Pancreas (tissue), 10 donors: Measurements from ENCODE around the gene TNFRSF21. TPM values are rescaled to one million over a fixed set of nuclear protein-coding genes. Genes with fewer than 3 reads are reported as not detected.
A peak's percentile ranks its signal among the peaks of the same experiment; 100 is the strongest.

Source experiments
- ATAC-seq, 4 donors: fragments of 200-7000 bp; cut with Tn5 transposase; one replicate each; pipeline versions ENCODE4 v1.8.0 to v1.9.1; 2020; ENCODE audit warnings: mild to moderate bottlenecking in 4 of 4, moderate library complexity in 4 of 4
- DNase-seq, 6 donors: peaks; one replicate each; pipeline ENCODE4 v3.0.0-alpha.2; 2020
- FAIRE-seq: peaks from 2 replicates; lab custom pipeline; 2012; peaks lifted over from hg19 to GRCh38; lab: Jason Lieb, UNC
- H3K27ac ChIP-seq, 4 donors: fragments of 200-600 bp; sonication (generic); 1 replicate in 3 of 4; 2 replicates in 1 of 4; pipeline versions ENCODE4 v1.5.0 to v1.8.0; 2020
- H3K27me3 ChIP-seq, 4 donors: fragments of 200-600 bp; one replicate each; pipeline ENCODE4 v1.8.0; 2021
- H3K36me3 ChIP-seq, 3 donors: fragments of 200-600 bp; sonication (generic) in 1 of 3; one replicate each; pipeline versions ENCODE4 v1.5.0 to v1.8.0; 2020 to 2021
- H3K4me1 ChIP-seq, 3 donors: fragments of 200-600 bp; one replicate each; pipeline ENCODE4 v1.8.0; 2021
- H3K4me3 ChIP-seq, 4 donors: fragments of 200-600 bp; sonication (generic) in 2 of 4; one replicate each; pipeline versions ENCODE4 v1.5.0 to v1.8.0; 2020 to 2021
- H3K9me3 ChIP-seq, 4 donors: fragments of 200-600 bp; one replicate each; pipeline ENCODE4 v1.8.0; 2021
- CTCF ChIP-seq, 4 donors: fragments of 200-600 bp; sonication (generic) in 3 of 4; IDR thresholded peaks; one replicate each; pipeline versions ENCODE4 v1.5.0 to v1.8.0; 2021; ENCODE audit warnings: antibody characterized with exemption in 4 of 4
- WGBS, 2 donors: extraction: QIAGEN DNeasy Blood & Tissue Kit; methylation state at CpG; one replicate each; pipeline ENCODE4 v1.1.7; 2013; 5-methylcytosine and 5-hydroxymethylcytosine counted together
- intact Hi-C, 3 donors: fragments of 100-400 bp; cut with DNase I; formaldehyde crosslinking; loops; one replicate each; pipeline versions ENCODE4 v1.11.1 to v1.14.2; 2022
- polyA plus RNA-seq, 2 donors: library from polyadenylated mRNA; stranded (reverse); fragments of 200-250 nt; gene quantifications; one replicate each; pipeline ENCODE4 v1.2.3, GENCODE V29; 2013
- total RNA-seq, 6 donors: library from RNA; stranded (reverse); fragmentation: NEBNext Ultra II Directional in 4 of 6; extraction: Animal tissue kit (Norgen Biotek cat#: 25700) in 4 of 6; gene quantifications; one replicate each; pipeline versions ENCODE4 v1.2.1 to v1.2.4, GENCODE V29; 2021 to 2023
- donor health status: healthy with polysubstance abuse.
- donor health status: DM: no; HTN: no; CAD: no; lungs with moderate emphysema.
- donor health status: DM: no; HTN: no; CAD: no.
- donor health status: control.
- donor health status: control.
- donor health status: Bipolar disorder and iron deficiency.
- donor health status: DM: yes; HTN: yes; CAD: no.
- donor health status: DM: no; HTN: no; CAD: no.
- donor health status: DM: no; HTN: no; CAD: no.
- donor health status: DM: yes; HTN: yes; CAD: no.

The TNFRSF21 gene
- total and polyA plus RNA-seq, 8 donors: 9.7 to 50.1 (median 15.8) TPM

GRCh38 chr6:47242483-47243386, 67.0 kb downstream of the TNFRSF21 start:
- intact Hi-C loops: loop anchor here in 1 of 3 donors (10.0 kb wide), 1 partner anchor 62 kb away; the partner anchor contains the start of gene TNFRSF21
- H3K27me3 ChIP-seq: no peaks in the 10 kb centered on the region
- H3K27ac ChIP-seq: peak overlapping the region in 3 of 4 donors; percentile 33 to 80 (median 65)
- DNase-seq (peak; percentile 89 to 92 (median 91)), FAIRE-seq (peak; percentile 23), ATAC-seq (peak; percentile 96 to 98 (median 97))
- H3K36me3 ChIP-seq: no peaks in the 10 kb centered on the region
- no peaks in the 10 kb centered on the region for H3K9me3 ChIP-seq
- no peak overlapping the region for H3K4me3 ChIP-seq
- WGBS, 2 donors: 40 to 41% methylated on average over 14 of the region's 14 CpGs
- peaks cover 22 to 31% (median 26%) of the 10 kb centered on the region in 3 donors for H3K4me1 ChIP-seq
- no peak for TF ChIP-seq CTCF (IDR thresholded peaks at IDR 0.05)

GRCh38 chr6:47241742-47242482, 67.8 kb downstream of the TNFRSF21 start:
- DNase-seq (no peak), FAIRE-seq (no peak), ATAC-seq (peak in 1 of 4 donors; percentile 13)
- no peaks in the 10 kb centered on the region for H3K36me3 ChIP-seq
- no peak overlapping the region for H3K4me3 ChIP-seq
- 73 to 74% methylated on average over 4 of the region's 4 CpGs for WGBS, 2 donors
- no peak for TF ChIP-seq CTCF (IDR thresholded peaks at IDR 0.05)
- no peaks in the 10 kb centered on the region for H3K27me3 ChIP-seq
- H3K4me1 ChIP-seq: peaks cover 22 to 39% (median 29%) of the 10 kb centered on the region in 3 donors
- no peaks in the 10 kb centered on the region for H3K9me3 ChIP-seq
- intact Hi-C loops: loop anchor here in 1 of 3 donors (10.0 kb wide), 1 partner anchor 63 kb away; the partner anchor contains the start of gene TNFRSF21
- peak overlapping the region in 2 of 4 donors; percentile 65 to 80 for H3K27ac ChIP-seq

GRCh38 chr6:47240277-47240890, 69.3 kb downstream of the TNFRSF21 start:
- H3K4me1 ChIP-seq: peaks cover 34 to 49% (median 35%) of the 10 kb centered on the region in 3 donors
- FAIRE-seq: no peak
- no peak for TF ChIP-seq CTCF (IDR thresholded peaks at IDR 0.05)
- no peaks in the 10 kb centered on the region for H3K9me3 ChIP-seq
- WGBS, 2 donors: 90 to 94% methylated on average over 5 of the region's 5 CpGs
- H3K27me3 ChIP-seq: no peaks in the 10 kb centered on the region
- no peak overlapping the region for H3K27ac ChIP-seq
- H3K4me3 ChIP-seq: no peak overlapping the region
- H3K36me3 ChIP-seq: no peaks in the 10 kb centered on the region
- intact Hi-C loops: loop anchor here in 1 of 3 donors (10.0 kb wide), 1 partner anchor 64 kb away; the partner anchor contains the start of gene TNFRSF21
- DNase-seq: no peak
- ATAC-seq: no peak

- no peaks in the 10 kb centered on the region for H3K27me3 ChIP-seq
- H3K9me3 ChIP-seq: no peaks in the 10 kb centered on the region
- TF ChIP-seq CTCF (IDR thresholded peaks at IDR 0.05): no peak
- no peaks in the 10 kb centered on the region for H3K36me3 ChIP-seq
- H3K27ac ChIP-seq: peak overlapping the region in 1 of 4 donors; percentile 24
- no peak for DNase-seq
- WGBS, 2 donors: 81 to 86% methylated on average over 2 of the region's 2 CpGs
- no peak for ATAC-seq
- intact Hi-C loops: no loop called here
- no peak for FAIRE-seq
- peaks cover 34 to 46% (median 35%) of the 10 kb centered on the region in 3 donors for H3K4me1 ChIP-seq
- no peak overlapping the region for H3K4me3 ChIP-seq
Measured at GRCh38 chr6:47239546-47239945, 70.2 kb downstream of the TNFRSF21 start.
